Uterus (tissue), 2 donors: ENCODE results near the gene NFIA.

ENCODE experiments used
- POLR2A ChIP-seq, 2 donors: fragments of 450-650 bp; IDR thresholded peaks; one replicate each; pipeline ENCODE4 v1.6.1; 2016; ENCODE audit warnings: antibody characterized with exemption in 2 of 2, mild to moderate bottlenecking in 1 of 2, moderate library complexity in 1 of 2
- TF ChIP-seq, protein P1 (sequence below), 4 experiments: fragments of 200-600 bp in 2 of 4; fragments of 450-650 bp in 2 of 4; sonication (generic) in 2 of 4; IDR thresholded peaks; one replicate each; pipeline ENCODE4 v1.5.1; 2016 to 2019; ENCODE audit warnings: antibody characterized with exemption in 4 of 4, mild to moderate bottlenecking in 2 of 4, moderate library complexity in 1 of 4

DNA sequence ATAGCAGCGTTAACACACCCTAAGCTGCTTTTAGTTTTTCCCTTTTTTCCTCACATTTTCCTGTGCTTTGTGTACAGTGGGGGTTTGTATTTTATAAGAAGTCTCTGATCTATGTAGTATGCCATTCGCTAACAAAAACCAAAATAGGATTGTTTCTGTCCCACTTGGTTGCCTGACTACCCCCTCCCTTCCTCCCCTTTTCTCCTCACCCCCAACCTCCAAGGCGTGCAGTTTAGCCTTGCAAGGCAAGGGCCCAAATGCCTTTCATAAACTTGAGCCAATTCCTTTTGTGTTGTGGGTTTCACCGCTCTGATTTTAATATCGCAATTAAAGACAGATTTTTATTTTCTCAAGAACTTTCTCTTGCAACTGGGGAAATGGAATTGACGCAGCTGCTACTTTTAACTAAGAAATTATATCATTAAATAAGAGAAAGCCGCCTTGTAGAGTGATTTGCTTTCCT, 365.6 kb downstream of the NFIA start:
- TF ChIP-seq POLR2A (IDR thresholded peaks at IDR 0.05): no peak
- TF ChIP-seq, protein P1, sequence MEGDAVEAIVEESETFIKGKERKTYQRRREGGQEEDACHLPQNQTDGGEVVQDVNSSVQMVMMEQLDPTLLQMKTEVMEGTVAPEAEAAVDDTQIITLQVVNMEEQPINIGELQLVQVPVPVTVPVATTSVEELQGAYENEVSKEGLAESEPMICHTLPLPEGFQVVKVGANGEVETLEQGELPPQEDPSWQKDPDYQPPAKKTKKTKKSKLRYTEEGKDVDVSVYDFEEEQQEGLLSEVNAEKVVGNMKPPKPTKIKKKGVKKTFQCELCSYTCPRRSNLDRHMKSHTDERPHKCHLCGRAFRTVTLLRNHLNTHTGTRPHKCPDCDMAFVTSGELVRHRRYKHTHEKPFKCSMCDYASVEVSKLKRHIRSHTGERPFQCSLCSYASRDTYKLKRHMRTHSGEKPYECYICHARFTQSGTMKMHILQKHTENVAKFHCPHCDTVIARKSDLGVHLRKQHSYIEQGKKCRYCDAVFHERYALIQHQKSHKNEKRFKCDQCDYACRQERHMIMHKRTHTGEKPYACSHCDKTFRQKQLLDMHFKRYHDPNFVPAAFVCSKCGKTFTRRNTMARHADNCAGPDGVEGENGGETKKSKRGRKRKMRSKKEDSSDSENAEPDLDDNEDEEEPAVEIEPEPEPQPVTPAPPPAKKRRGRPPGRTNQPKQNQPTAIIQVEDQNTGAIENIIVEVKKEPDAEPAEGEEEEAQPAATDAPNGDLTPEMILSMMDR (IDR thresholded peaks at IDR 0.05): no peak
